HepG2 (cell line): Measurements from ENCODE around the gene NOTCH3. TPM values are rescaled to one million over a fixed set of nuclear protein-coding genes. Genes with fewer than 3 reads are reported as not detected.

ENCODE experiments used
- ATAC-seq: fragments of 200-7000 bp; cut with Tn5 transposase; 3 replicates; pipeline ENCODE4 v1.9.1; 2020; ENCODE audit warnings: mild to moderate bottlenecking, moderate library complexity
- BruUV-seq: library from RNA; stranded (reverse); fragments of 400-500 nt; replicated peaks from 2 replicates; lab custom pipeline; 2021; lab: Mats Ljungman, UMichigan
- CTCF ChIA-PET: fragments of 300-600 bp; formaldehyde crosslinking; extraction: SDS; loops from one replicate; lab custom pipeline; 2021; ENCODE audit warnings: low total read pairs, inconsistent platforms, low intra/inter-chr PET ratio; lab: Yijun Ruan, JAX
- POLR2A ChIA-PET: fragments of 350-600 bp; sonication (Branson Sonifier 250); formaldehyde crosslinking; loops from one replicate; lab custom pipeline; 2020; ENCODE audit warnings: antibody characterized with exemption, inconsistent platforms; lab: Yijun Ruan, JAX
- DNase-seq: peaks from one replicate; pipeline ENCODE4 v3.0.0-alpha.2; 2015; ENCODE audit warnings: low spot score
- FAIRE-seq: peaks from 3 replicates; lab custom pipeline; 2011; peaks lifted over from hg19 to GRCh38; lab: Jason Lieb, UNC
- H2AFZ ChIP-seq: one replicate; pipeline ENCODE4 v1.6.1; 2011; ENCODE audit warnings: low read length, inconsistent platforms
- H3K27ac ChIP-seq: fragments of 300-600 bp; 3 replicates; pipeline ENCODE4 v1.8.0; 2011; ENCODE audit warnings: mixed run types, mild to moderate bottlenecking, mixed read lengths, low read length, inconsistent platforms; ENCODE audit not compliant: insufficient read depth; ENCODE audit errors: extremely low read length
- H3K27me3 ChIP-seq, 2 experiments: fragments of 200-600 bp in 1 of 2; 2 replicates in 1 of 2; 3 replicates in 1 of 2; pipeline versions ENCODE4 v1.6.0 to v1.8.0; 2011; ENCODE audit warnings: low read length in 2 of 2, mild to moderate bottlenecking in 2 of 2, moderate library complexity in 2 of 2, inconsistent platforms in 1 of 2; ENCODE audit not compliant: insufficient read depth in 2 of 2, control insufficient read depth in 1 of 2
- H3K36me3 ChIP-seq, 2 experiments: fragments of 200-600 bp in 1 of 2; replicated peaks in 1 of 2; 2 replicates in 1 of 2; 3 replicates in 1 of 2; pipeline versions ENCODE4 v1.5.1 to v1.8.0; 2011; ENCODE audit warnings: low read length in 2 of 2, inconsistent platforms in 1 of 2; ENCODE audit not compliant: insufficient read depth in 2 of 2, control insufficient read depth in 1 of 2
- H3K4me1 ChIP-seq: 2 replicates; pipeline ENCODE4 v1.5.1; 2012; ENCODE audit warnings: low read length, inconsistent platforms; ENCODE audit not compliant: insufficient read depth
- H3K4me2 ChIP-seq: 2 replicates; pipeline ENCODE4 v1.6.0; 2011; ENCODE audit warnings: low read depth, low read length, inconsistent platforms
- H3K4me3 ChIP-seq, 3 experiments: fragments of 200-600 bp in 1 of 3; sonication (generic), shearing (Covaris generic) in 1 of 3; replicated peaks in 1 of 3; 2 replicates each; pipeline ENCODE4 v1.5.1; 2011 to 2016; ENCODE audit warnings: low read length in 3 of 3, inconsistent platforms in 2 of 3, low read depth in 2 of 3, mild to moderate bottlenecking in 2 of 3, control low read depth in 1 of 3, mixed read lengths in 1 of 3; ENCODE audit not compliant: insufficient read depth in 1 of 3
- H3K79me2 ChIP-seq: one replicate; pipeline ENCODE4 v1.6.1; 2011; ENCODE audit warnings: low read length, inconsistent platforms; ENCODE audit not compliant: insufficient read depth
- H3K9ac ChIP-seq: 2 replicates; pipeline ENCODE4 v1.6.0; 2011; ENCODE audit warnings: mild to moderate bottlenecking, low read depth, low read length, inconsistent platforms; ENCODE audit not compliant: insufficient read depth
- H3K9me3 ChIP-seq: 2 replicates; pipeline ENCODE4 v1.5.1; 2012; ENCODE audit warnings: mild to moderate bottlenecking, low read length
- H4K20me1 ChIP-seq: 2 replicates; pipeline ENCODE4 v1.6.0; 2011; ENCODE audit warnings: inconsistent platforms, mild to moderate bottlenecking, low read length, moderate library complexity; ENCODE audit not compliant: insufficient read depth
- CBX1 ChIP-seq: IDR thresholded peaks from one replicate; pipeline ENCODE4 v1.6.1; 2016; ENCODE audit warnings: antibody characterized with exemption, low read depth
- ETV6 ChIP-seq: sonication (generic); formaldehyde crosslinking; conservative IDR thresholded peaks from 2 replicates; pipeline ENCODE4 v1.4.0; 2020; ENCODE audit warnings: missing genetic modification reagents
- FLYWCH1 ChIP-seq: sonication (generic); formaldehyde crosslinking; IDR thresholded peaks from 2 replicates; pipeline ENCODE4 v1.8.1; 2023; ENCODE audit warnings: mild to moderate bottlenecking, missing genetic modification reagents
- FOSL2 ChIP-seq: sonication (generic); formaldehyde crosslinking; IDR thresholded peaks from 2 replicates; pipeline ENCODE4 v1.4.0; 2020; ENCODE audit warnings: missing genetic modification reagents
- GPN1 ChIP-seq: sonication (generic); formaldehyde crosslinking; IDR thresholded peaks from 2 replicates; pipeline ENCODE4 v1.5.1; 2020; ENCODE audit warnings: missing genetic modification reagents, borderline replicate concordance
- GTF2F1 ChIP-seq: fragments of 150-350 bp; IDR thresholded peaks from 2 replicates; pipeline ENCODE4 v1.6.1; 2014; ENCODE audit warnings: low read length
- MTA3 ChIP-seq: sonication (generic); formaldehyde crosslinking; IDR thresholded peaks from 2 replicates; pipeline ENCODE4 v1.4.0; 2020; ENCODE audit warnings: missing genetic modification reagents
- RBM22 ChIP-seq: fragments of 200-400 bp; formaldehyde crosslinking; optimal IDR thresholded peaks from 2 replicates; pipeline ENCODE3; 2017; ENCODE audit warnings: mild to moderate bottlenecking, low read length, moderate library complexity
- TBX3 ChIP-seq: fragments of 450-650 bp; IDR thresholded peaks from 2 replicates; pipeline ENCODE4 v1.6.1; 2017; ENCODE audit warnings: antibody characterized with exemption, mild to moderate bottlenecking, inconsistent platforms, borderline replicate concordance
- ZEB1 ChIP-seq: IDR thresholded peaks from 2 replicates; pipeline ENCODE4 v1.6.1; 2012; ENCODE audit warnings: mild to moderate bottlenecking, low read depth, inconsistent platforms; ENCODE audit not compliant: insufficient replicate concordance
- ZFP1 ChIP-seq: IDR thresholded peaks from 2 replicates; pipeline ENCODE4 v1.6.1; 2016
- ZNF367 ChIP-seq: sonication (generic); formaldehyde crosslinking; IDR thresholded peaks from 2 replicates; pipeline ENCODE4 v1.4.0; 2020; ENCODE audit warnings: missing genetic modification reagents, borderline replicate concordance
- ZNF451 ChIP-seq: sonication (generic); formaldehyde crosslinking; IDR thresholded peaks from 2 replicates; pipeline ENCODE4 v1.5.0; 2020; ENCODE audit warnings: mild to moderate bottlenecking, missing genetic modification reagents
- ZNF577 ChIP-seq: sonication (generic); formaldehyde crosslinking; IDR thresholded peaks from 2 replicates; pipeline ENCODE4 v1.4.0; 2020; ENCODE audit warnings: mild to moderate bottlenecking, low read depth, missing genetic modification reagents, borderline replicate concordance
- ZNF709 ChIP-seq: sonication (generic); formaldehyde crosslinking; IDR thresholded peaks from 2 replicates; pipeline ENCODE4 v1.5.0; 2020; ENCODE audit warnings: mild to moderate bottlenecking, missing genetic modification reagents
- ZNF768 ChIP-seq: sonication (generic); formaldehyde crosslinking; IDR thresholded peaks from 2 replicates; pipeline ENCODE4 v1.4.0; 2020; ENCODE audit warnings: missing genetic modification reagents
- WGBS: methylation state at CpG from one replicate; pipeline ENCODE4 v1.1.6; 2017; ENCODE audit warnings: low lambda C conversion rate; 5-methylcytosine and 5-hydroxymethylcytosine counted together
- in situ Hi-C: cut with HindIII; loops from 2 replicates; pipeline ENCODE4 v1.10.0; 2017; ENCODE audit warnings: low pct_unique_long_range_greater_than_20kb; ENCODE audit not compliant: extremely low pct_ligation_motif_present
- intact Hi-C: fragments of 100-400 bp; cut with micrococcal nuclease; formaldehyde crosslinking; loops from one replicate; pipeline ENCODE4 v1.10.0; 2022; ENCODE audit not compliant: unreplicated experiment
- polyA plus RNA-seq, 8 experiments: library from polyadenylated mRNA; depleted of rRNA in 3 of 8; stranded (reverse) in 7 of 8; unstranded in 1 of 8; fragments of >200 nt; fragmentation: Illumina TruSeq in 4 of 8; extraction: Trizol in 4 of 8; gene quantifications; 2 replicates each; pipeline versions ENCODE4 v1.2.1 to v1.2.3, GENCODE V29; 2011 to 2016; ENCODE audit warnings: low read depth in 4 of 8, missing spikeins in 1 of 8, mixed read lengths in 1 of 8; ENCODE audit not compliant: insufficient read depth in 1 of 8
- total RNA-seq, 5 experiments: library from RNA; depleted of rRNA; stranded (reverse); fragments of >200 nt; fragmentation: Illumina TruSeq; extraction: Trizol; gene quantifications; 2 replicates each; pipeline ENCODE4 v1.2.3, GENCODE V29; 2016; ENCODE audit warnings: low read depth in 1 of 5
- TF ChIP-seq, protein P1 (sequence below): sonication (generic); formaldehyde crosslinking; IDR thresholded peaks from 2 replicates; pipeline ENCODE4 v1.4.0; 2020; ENCODE audit warnings: mild to moderate bottlenecking, missing genetic modification reagents
- TF ChIP-seq, protein P2 (sequence below): sonication (generic); formaldehyde crosslinking; IDR thresholded peaks from 2 replicates; pipeline ENCODE4 v1.4.0; 2020; ENCODE audit warnings: mild to moderate bottlenecking, missing genetic modification reagents
- TF ChIP-seq, protein P3 (sequence below): sonication (generic); formaldehyde crosslinking; IDR thresholded peaks from 2 replicates; pipeline ENCODE4 v1.4.0; 2020; ENCODE audit warnings: mild to moderate bottlenecking, missing genetic modification reagents
- TF ChIP-seq, protein P4 (sequence below): sonication (generic); formaldehyde crosslinking; IDR thresholded peaks from 2 replicates; pipeline ENCODE4 v1.8.1; 2023; ENCODE audit warnings: mild to moderate bottlenecking, inconsistent platforms, moderate library complexity, missing genetic modification reagents, borderline replicate concordance

The NOTCH3 gene
- total and polyA plus RNA-seq, 2 of the 13 experiments (the other 11 are each of a cell fraction or from before 2014, with no cell fraction given), result 0.09 to 0.28 TPM

DNA sequence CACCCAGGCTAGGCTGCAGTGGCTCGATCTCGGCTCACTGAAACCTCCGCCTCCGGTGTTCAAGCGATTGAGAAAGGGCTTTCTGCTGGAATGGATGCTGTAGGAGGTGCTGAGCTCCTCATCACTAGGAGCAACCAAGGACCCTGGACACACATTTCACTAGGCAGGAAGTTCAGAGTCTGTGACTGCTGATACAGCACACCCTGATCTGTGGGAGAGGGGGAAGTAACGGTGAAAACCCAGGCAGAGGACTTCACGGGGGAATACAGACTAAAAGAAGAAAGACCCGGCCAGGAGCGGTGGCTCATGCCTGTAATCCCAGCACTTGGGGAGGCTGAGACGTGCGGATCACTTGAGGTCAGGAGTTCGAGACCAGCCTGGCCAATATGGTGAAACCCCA is 11.9 kb upstream of the NOTCH3 start:
- no TSS peak for BruUV-seq
- Histone ChIP-seq H3K9ac (no peak overlapping the region), H3K79me2 (no peaks in the 10 kb centered on the region), H3K4me3 (no peak overlapping the region), H3K27me3 (peaks cover 0 to 2% of the 10 kb centered on the region in 2 experiments; a peak in 2 of 5 replicates), H3K36me3 (no peaks in the 10 kb centered on the region), H3K9me3 (no peaks in the 10 kb centered on the region), H3K27ac (no peak overlapping the region), H3K4me2 (no peak overlapping the region), H2AFZ (no peak overlapping the region), H3K4me1 (peaks cover 19% of the 10 kb centered on the region; the same call in 1 of the 2 replicates), H4K20me1 (no peaks in the 10 kb centered on the region)
- 68% methylated on average over 12 of the region's 12 CpGs for WGBS
- TF ChIP-seq ZEB1 (no peak), GTF2F1 (no peak), GPN1 (no peak), FOSL2 (CRISPR knock-in tag) (no peak), ZNF768 (CRISPR knock-in tag) (no peak), CBX1 (no peak), ZNF709 (no peak), RBM22 (no peak), ZNF451 (CRISPR knock-in tag) (no peak), ZNF367 (CRISPR knock-in tag) (no peak), ZNF577 (CRISPR knock-in tag) (no peak), TBX3 (no peak), ZFP1 (CRISPR knock-in tag) (no peak), FLYWCH1 (CRISPR knock-in tag) (no peak), MTA3 (no peak), ETV6 (no peak)
- TF ChIP-seq, protein P1, sequence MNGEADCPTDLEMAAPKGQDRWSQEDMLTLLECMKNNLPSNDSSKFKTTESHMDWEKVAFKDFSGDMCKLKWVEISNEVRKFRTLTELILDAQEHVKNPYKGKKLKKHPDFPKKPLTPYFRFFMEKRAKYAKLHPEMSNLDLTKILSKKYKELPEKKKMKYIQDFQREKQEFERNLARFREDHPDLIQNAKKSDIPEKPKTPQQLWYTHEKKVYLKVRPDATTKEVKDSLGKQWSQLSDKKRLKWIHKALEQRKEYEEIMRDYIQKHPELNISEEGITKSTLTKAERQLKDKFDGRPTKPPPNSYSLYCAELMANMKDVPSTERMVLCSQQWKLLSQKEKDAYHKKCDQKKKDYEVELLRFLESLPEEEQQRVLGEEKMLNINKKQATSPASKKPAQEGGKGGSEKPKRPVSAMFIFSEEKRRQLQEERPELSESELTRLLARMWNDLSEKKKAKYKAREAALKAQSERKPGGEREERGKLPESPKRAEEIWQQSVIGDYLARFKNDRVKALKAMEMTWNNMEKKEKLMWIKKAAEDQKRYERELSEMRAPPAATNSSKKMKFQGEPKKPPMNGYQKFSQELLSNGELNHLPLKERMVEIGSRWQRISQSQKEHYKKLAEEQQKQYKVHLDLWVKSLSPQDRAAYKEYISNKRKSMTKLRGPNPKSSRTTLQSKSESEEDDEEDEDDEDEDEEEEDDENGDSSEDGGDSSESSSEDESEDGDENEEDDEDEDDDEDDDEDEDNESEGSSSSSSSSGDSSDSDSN (CRISPR knock-in tag), result no peak
- TF ChIP-seq, protein P2, sequence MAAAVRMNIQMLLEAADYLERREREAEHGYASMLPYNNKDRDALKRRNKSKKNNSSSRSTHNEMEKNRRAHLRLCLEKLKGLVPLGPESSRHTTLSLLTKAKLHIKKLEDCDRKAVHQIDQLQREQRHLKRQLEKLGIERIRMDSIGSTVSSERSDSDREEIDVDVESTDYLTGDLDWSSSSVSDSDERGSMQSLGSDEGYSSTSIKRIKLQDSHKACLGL, result no peak
- TF ChIP-seq, protein P3, sequence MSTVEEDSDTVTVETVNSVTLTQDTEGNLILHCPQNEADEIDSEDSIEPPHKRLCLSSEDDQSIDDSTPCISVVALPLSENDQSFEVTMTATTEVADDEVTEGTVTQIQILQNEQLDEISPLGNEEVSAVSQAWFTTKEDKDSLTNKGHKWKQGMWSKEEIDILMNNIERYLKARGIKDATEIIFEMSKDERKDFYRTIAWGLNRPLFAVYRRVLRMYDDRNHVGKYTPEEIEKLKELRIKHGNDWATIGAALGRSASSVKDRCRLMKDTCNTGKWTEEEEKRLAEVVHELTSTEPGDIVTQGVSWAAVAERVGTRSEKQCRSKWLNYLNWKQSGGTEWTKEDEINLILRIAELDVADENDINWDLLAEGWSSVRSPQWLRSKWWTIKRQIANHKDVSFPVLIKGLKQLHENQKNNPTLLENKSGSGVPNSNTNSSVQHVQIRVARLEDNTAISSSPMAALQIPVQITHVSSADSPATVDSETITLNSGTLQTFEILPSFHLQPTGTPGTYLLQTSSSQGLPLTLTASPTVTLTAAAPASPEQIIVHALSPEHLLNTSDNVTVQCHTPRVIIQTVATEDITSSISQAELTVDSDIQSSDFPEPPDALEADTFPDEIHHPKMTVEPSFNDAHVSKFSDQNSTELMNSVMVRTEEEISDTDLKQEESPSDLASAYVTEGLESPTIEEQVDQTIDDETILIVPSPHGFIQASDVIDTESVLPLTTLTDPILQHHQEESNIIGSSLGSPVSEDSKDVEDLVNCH (CRISPR knock-in tag), result no peak
- TF ChIP-seq, protein P4, sequence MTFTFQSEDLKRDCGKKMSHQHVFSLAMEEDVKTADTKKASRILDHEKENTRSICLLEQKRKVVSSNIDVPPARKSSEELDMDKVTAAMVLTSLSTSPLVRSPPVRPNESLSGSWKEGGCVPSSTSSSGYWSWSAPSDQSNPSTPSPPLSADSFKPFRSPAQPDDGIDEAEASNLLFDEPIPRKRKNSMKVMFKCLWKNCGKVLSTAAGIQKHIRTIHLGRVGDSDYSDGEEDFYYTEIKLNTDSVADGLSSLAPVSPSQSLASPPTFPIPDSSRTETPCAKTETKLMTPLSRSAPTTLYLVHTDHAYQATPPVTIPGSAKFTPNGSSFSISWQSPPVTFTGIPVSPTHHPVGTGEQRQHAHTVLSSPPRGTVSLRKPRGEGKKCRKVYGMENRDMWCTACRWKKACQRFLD (CRISPR knock-in tag), result no peak
- DNase-seq (no peak), ATAC-seq (no peak), FAIRE-seq (no peak)
- in situ Hi-C loops (no loop called here), intact Hi-C loops (no loop called here)
- ChIA-PET POLR2A (no interaction called here), CTCF (no interaction called here)
